GM10266 (cell line): ENCODE results near the gene TAL2.
"Not testable (repeated sequence)": the region's sequence is repeated elsewhere in the genome, so short reads cannot be mapped to it uniquely, and the experiment has no call there.

Experiments
- DNase-seq: peaks from one replicate; pipeline ENCODE4 v3.0.0; 2012; ENCODE audit errors: extremely low spot score
- CTCF ChIP-seq: IDR thresholded peaks from 2 replicates; pipeline ENCODE4 v1.5.1; 2012; ENCODE audit warnings: mild to moderate bottlenecking, low read depth; ENCODE audit not compliant: control insufficient read depth, insufficient read depth; ENCODE audit errors: missing control alignments

The TAL2 gene

DNA sequence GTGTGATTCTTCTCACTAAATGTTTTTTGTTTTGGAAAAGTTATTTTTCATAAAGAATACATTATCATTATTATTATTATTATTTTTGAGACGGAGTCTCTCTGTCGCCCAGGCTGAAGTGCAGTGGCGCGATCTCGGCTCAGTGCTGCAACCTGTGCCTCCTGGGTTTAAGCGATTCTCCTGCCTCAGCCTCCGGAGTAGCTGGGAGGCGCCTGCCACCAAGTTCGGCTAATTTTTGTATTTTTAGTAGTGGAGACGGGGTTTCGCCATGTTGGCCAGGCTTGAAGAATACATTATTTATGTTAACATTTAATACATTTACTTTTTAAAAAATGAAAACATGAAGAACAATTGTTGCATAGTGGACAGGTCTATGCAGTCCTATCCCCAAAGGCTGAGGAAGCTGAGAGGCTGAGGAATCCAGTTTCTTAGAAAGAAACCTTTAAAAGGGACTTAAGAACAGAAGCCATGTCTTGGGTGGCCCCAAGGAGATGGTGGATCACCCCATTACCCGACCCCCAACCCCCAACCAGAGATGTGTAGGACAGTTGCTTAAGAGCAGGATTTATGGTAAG is 34.0 kb downstream of the TAL2 start:
- no peak for TF ChIP-seq CTCF

DNA sequence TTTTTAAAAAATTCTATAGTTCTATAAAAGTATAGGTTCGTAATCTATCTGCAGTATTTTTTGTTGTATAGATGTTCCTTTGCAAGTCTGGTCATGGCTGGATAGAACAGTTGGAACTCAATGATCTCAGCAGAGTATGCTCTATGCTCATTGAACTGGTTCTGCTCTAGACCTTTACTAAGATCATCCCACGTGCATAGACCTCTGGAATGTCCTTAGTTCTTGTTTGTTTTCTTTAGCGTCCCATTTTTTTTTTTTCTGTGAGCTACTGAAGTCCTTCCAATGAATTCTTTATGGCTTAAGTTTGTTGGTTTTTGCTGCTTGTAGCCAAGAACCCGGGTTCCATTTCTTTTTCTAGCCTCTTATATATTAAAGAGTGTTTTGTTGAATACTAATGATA is 35.6 kb downstream of the TAL2 start:
- no peak for TF ChIP-seq CTCF
- DNase-seq: no peak

More for the DNA sequence above, 34.0 kb downstream of the TAL2 start:
- no peak for DNase-seq

GRCh38 chr9:105698348-105698870 is 36.2 kb downstream of the TAL2 start:
- no peak for DNase-seq
- no peak for TF ChIP-seq CTCF

DNA sequence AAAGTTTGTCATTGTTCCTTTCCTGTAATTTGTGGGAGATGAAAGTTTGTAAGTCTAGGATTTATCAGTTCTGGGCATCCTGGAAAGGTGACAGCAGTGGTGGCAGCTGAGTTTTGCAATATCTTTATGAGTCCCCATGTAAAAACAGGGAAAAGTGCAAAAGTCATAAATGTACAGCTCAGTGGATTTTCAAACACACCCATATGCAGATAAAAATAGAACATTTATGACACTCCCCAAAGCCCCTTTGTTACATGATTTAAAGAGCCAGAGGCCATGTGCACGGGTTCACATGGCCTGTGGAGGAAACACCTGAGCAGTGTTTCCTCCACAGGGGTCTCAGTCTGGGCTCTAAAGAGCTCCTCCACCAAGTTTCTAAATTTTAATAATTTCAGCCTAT is 38.4 kb downstream of the TAL2 start:
- no peak for DNase-seq
- no peak for TF ChIP-seq CTCF

DNA sequence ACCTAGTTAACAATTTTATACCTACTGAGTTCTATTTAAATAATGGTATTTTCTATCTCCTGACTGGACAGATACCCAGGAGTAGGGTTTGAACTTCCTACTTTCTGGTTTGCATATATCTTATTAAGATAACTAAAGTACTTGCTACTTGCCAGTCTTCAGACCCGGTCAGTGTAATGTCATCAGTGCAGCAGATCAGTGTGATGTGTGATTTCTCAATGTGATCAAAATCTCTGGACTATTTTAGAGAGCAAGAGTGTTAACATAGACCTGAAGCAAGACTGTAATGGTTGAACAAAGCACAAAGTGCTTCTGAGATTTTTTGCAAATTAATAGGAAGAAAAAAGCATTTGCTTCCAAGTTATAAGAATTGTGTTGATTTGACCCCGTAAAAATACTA is 38.9 kb downstream of the TAL2 start:
- DNase-seq: no peak
- no peak for TF ChIP-seq CTCF

- no peak for TF ChIP-seq CTCF
- DNase-seq: no peak
Measured at GRCh38 chr9:105702207-105702606, 40.0 kb downstream of the TAL2 start.

DNA sequence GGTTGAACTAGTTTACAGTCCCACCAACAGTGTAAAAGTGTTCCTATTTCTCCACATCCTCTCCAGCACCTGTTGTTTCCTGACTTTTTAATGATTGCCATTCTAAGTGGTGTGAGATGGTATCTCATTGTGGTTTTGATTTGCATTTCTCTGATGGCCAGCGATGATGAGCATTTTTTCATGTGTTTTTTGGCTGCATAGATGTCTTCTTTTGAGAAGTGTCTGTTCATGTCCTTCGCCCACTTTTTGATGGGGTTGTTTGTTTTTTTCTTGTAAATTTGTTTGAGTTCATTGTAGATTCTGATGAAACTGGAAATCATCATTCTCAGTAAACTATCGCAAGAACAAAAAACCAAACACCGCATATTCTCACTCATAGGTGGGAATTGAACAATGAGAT is 41.4 kb downstream of the TAL2 start:
- not testable (repeated sequence) for DNase-seq

GRCh38 chr9:105706156-105706555 is 43.9 kb downstream of the TAL2 start:
- no peak for DNase-seq
- no peak for TF ChIP-seq CTCF
